GM12891 (cell line): ENCODE results near the gene MAPRE3.

Experiments
- PAX5 ChIP-seq: IDR thresholded peaks from 2 replicates; pipeline ENCODE4 v1.6.1; 2011; ENCODE audit warnings: low read length, moderate library complexity, mild to moderate bottlenecking; ENCODE audit not compliant: insufficient read depth, severe bottlenecking
- POLR2A ChIP-seq: IDR thresholded peaks from 2 replicates; pipeline ENCODE4 v1.6.1; 2011; ENCODE audit warnings: low read depth, low read length, control low read depth
- POLR2AphosphoS5 ChIP-seq: IDR thresholded peaks from 2 replicates; pipeline ENCODE4 v1.6.1; 2011; ENCODE audit warnings: low read depth, low read length, control low read depth
- TAF1 ChIP-seq: IDR thresholded peaks from 2 replicates; pipeline ENCODE4 v1.6.1; 2011; ENCODE audit warnings: low read depth, low read length, control low read depth

- TF ChIP-seq POLR2A = no peak
- no peak for TF ChIP-seq PAX5
- no peak for TF ChIP-seq TAF1
- no peak for TF ChIP-seq POLR2AphosphoS5
Measured at GRCh38 chr2:26977012-26977411, 6.6 kb downstream of the MAPRE3 start.
